Natural killer cell (primary cell): ENCODE results near the gene HSPA9. TPM values are rescaled to one million over a fixed set of nuclear protein-coding genes. Genes with fewer than 3 reads are reported as not detected.

Source experiments
- ATAC-seq, 3 donors: fragments of 150-1000 bp in 2 of 3; fragments of 200-7000 bp in 1 of 3; cut with Tn5 transposase; 1 replicate in 1 of 3; 2 replicates in 2 of 3; pipeline ENCODE4 v1.10.0; 2021; ENCODE audit warnings: mild to moderate bottlenecking in 2 of 3, moderate library complexity in 2 of 3
- DNase-seq, 2 donors: peaks; one replicate each; pipeline versions ENCODE4 v3.0.0 to v3.0.0-alpha.2; 2013 to 2021; ENCODE audit warnings: mixed read lengths in 1 of 2
- H3K27ac ChIP-seq: one replicate; pipeline ENCODE4 v1.5.1; 2013; ENCODE audit warnings: mild to moderate bottlenecking, low read length
- H3K27me3 ChIP-seq: one replicate; pipeline ENCODE4 v1.6.1; 2013; ENCODE audit warnings: low read length; ENCODE audit not compliant: control insufficient read depth, insufficient read depth
- H3K36me3 ChIP-seq: one replicate; pipeline ENCODE4 v1.6.1; 2013; ENCODE audit warnings: low read length; ENCODE audit not compliant: control insufficient read depth, insufficient read depth
- H3K4me1 ChIP-seq: one replicate; pipeline ENCODE4 v1.6.1; 2013; ENCODE audit warnings: low read length; ENCODE audit not compliant: control insufficient read depth, insufficient read depth
- H3K4me3 ChIP-seq: one replicate; pipeline ENCODE4 v1.5.1; 2013; ENCODE audit warnings: low read length
- H3K9me3 ChIP-seq: one replicate; pipeline ENCODE4 v1.6.1; 2013; ENCODE audit warnings: low read length; ENCODE audit not compliant: control insufficient read depth, insufficient read depth
- H3K27ac Mint-ChIP-seq, 2 donors: one replicate each; pipeline ENCODE4 v1.8.0; 2022; ENCODE audit warnings: mild to moderate bottlenecking in 2 of 2, mixed read lengths in 2 of 2, moderate library complexity in 1 of 2
- H3K27me3 Mint-ChIP-seq, 2 donors: one replicate each; pipeline ENCODE4 v1.8.0; 2022; ENCODE audit warnings: low read depth in 2 of 2, mixed read lengths in 2 of 2
- H3K36me3 Mint-ChIP-seq: one replicate; pipeline ENCODE4 v1.8.0; 2022; ENCODE audit warnings: mixed read lengths
- H3K4me1 Mint-ChIP-seq, 2 donors: one replicate each; pipeline ENCODE4 v1.8.0; 2022; ENCODE audit warnings: mixed read lengths in 2 of 2
- H3K4me3 Mint-ChIP-seq: one replicate; pipeline ENCODE4 v1.8.0; 2022; ENCODE audit warnings: mild to moderate bottlenecking, moderate library complexity, mixed read lengths
- H3K9me3 Mint-ChIP-seq, 2 donors: one replicate each; pipeline ENCODE4 v1.8.0; 2022; ENCODE audit warnings: mixed read lengths in 2 of 2
- WGBS: methylation state at CpG from one replicate; pipeline ENCODE4 v1.1.7; 2013; ENCODE audit warnings: missing lambda C conversion rate; ENCODE audit not compliant: insufficient coverage; 5-methylcytosine and 5-hydroxymethylcytosine counted together
- intact Hi-C: fragments of 100-400 bp; cut with micrococcal nuclease; formaldehyde crosslinking; loops from one replicate; pipeline ENCODE4 v1.14.2; 2022
- total RNA-seq, 4 donors: library from RNA; stranded (reverse); fragments of 120-200 nt in 1 of 4; gene quantifications; one replicate each; pipeline versions ENCODE4 v1.2.3 to v1.2.4, GENCODE V29; 2013 to 2022
- TF ChIP-seq, protein P1 (sequence below): fragments of 200-600 bp; IDR thresholded peaks from one replicate; pipeline ENCODE4 v1.8.0; 2022; ENCODE audit warnings: antibody characterized with exemption

The HSPA9 gene
- total RNA-seq, 3 donors from 2014 or later (not counting 1 experiment from before 2014, with no cell fraction given), result 272 to 308 (median 308) TPM

DNA sequence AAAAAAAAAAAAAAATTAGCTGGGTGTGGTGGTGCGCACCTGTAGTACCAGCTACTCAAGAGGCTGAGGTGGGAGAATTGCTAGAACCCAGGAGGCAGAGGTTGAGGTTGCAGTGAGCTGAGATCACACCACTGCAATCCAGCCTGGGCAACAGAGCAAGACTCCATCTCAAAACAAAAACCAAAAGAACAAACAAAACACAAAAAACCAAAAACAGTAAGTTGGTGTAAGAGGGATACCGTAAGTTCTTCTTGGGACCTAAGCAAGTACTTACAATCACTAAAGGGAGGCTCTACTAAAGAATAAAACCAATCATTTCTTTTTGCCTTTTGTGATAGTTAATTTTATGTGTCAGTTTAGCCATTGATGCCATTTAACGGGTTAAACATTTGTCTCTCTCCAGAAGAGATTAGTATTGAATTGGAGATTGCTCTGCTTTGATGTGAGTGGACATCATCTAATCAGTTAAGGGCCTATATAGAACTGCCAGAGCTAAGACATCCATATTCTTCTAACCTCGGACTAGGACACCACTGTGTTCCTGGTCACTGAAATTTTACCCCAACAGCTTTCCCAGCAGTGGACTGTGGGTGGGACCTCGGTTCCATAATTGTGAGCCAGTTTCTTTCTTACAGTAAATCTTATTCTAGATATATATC is 21.6 kb downstream of the HSPA9 start:
- peak in 1 of 3 donors; percentile 17 for ATAC-seq
- no peak for DNase-seq
- TF ChIP-seq, protein P1, sequence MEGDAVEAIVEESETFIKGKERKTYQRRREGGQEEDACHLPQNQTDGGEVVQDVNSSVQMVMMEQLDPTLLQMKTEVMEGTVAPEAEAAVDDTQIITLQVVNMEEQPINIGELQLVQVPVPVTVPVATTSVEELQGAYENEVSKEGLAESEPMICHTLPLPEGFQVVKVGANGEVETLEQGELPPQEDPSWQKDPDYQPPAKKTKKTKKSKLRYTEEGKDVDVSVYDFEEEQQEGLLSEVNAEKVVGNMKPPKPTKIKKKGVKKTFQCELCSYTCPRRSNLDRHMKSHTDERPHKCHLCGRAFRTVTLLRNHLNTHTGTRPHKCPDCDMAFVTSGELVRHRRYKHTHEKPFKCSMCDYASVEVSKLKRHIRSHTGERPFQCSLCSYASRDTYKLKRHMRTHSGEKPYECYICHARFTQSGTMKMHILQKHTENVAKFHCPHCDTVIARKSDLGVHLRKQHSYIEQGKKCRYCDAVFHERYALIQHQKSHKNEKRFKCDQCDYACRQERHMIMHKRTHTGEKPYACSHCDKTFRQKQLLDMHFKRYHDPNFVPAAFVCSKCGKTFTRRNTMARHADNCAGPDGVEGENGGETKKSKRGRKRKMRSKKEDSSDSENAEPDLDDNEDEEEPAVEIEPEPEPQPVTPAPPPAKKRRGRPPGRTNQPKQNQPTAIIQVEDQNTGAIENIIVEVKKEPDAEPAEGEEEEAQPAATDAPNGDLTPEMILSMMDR, result no peak
- Histone ChIP-seq H3K4me3 (no peak overlapping the region), H3K36me3 (peaks cover 45% of the 10 kb centered on the region), H3K9me3 (no peaks in the 10 kb centered on the region), H3K27ac (no peak overlapping the region), H3K4me1 (peaks cover 11% of the 10 kb centered on the region), H3K27me3 (no peaks in the 10 kb centered on the region)
- no peaks in the 10 kb centered on the region for H3K27me3 Mint-ChIP-seq
- H3K4me3 Mint-ChIP-seq, result no peak overlapping the region
- WGBS, result 100% methylated on average over 4 of the region's 5 CpGs
- H3K4me1 Mint-ChIP-seq, result peaks cover 30 to 36% of the 10 kb centered on the region in 2 donors
- H3K27ac Mint-ChIP-seq, result peak overlapping the region; percentile 65 to 78
- peaks cover 25% of the 10 kb centered on the region for H3K36me3 Mint-ChIP-seq
- intact Hi-C loops, result no loop called here
- H3K9me3 Mint-ChIP-seq, result no peaks in the 10 kb centered on the region

GRCh38 chr5:138552657-138553056 is 22.5 kb downstream of the HSPA9 start:
- 70% methylated on average over 3 of the region's 4 CpGs for WGBS
- H3K27me3 ChIP-seq, result no peaks in the 10 kb centered on the region
- H3K4me1 Mint-ChIP-seq, result peaks cover 29 to 44% of the 10 kb centered on the region in 2 donors
- no peaks in the 10 kb centered on the region for H3K9me3 Mint-ChIP-seq
- TF ChIP-seq, protein P1, result no peak
- no peaks in the 10 kb centered on the region for H3K9me3 ChIP-seq
- no peak overlapping the region for H3K4me3 Mint-ChIP-seq
- no peak overlapping the region for H3K4me3 ChIP-seq
- H3K4me1 ChIP-seq, result peaks cover 11% of the 10 kb centered on the region
- peaks cover 23% of the 10 kb centered on the region for H3K36me3 Mint-ChIP-seq
- intact Hi-C loops, result no loop called here
- H3K36me3 ChIP-seq, result peaks cover 36% of the 10 kb centered on the region
- peak overlapping the region; percentile 11 for H3K27ac ChIP-seq
- DNase-seq (no peak), ATAC-seq (no peak)
- H3K27ac Mint-ChIP-seq, result peak overlapping the region; percentile 31 to 65
- no peaks in the 10 kb centered on the region for H3K27me3 Mint-ChIP-seq

- Mint-ChIP-seq H3K36me3 (peaks cover 8% of the 10 kb centered on the region), H3K9me3 (no peaks in the 10 kb centered on the region)
- intact Hi-C loops, result loop anchor here (10.0 kb wide), 1 partner anchor 55 kb away; no protein-coding TSS in a partner anchor
Observed at GRCh38 chr5:138549414-138549813, 25.8 kb downstream of the HSPA9 start.

More at GRCh38 chr5:138549414-138549813, 25.8 kb downstream of the HSPA9 start:
- Histone ChIP-seq H3K27me3 (no peaks in the 10 kb centered on the region), H3K27ac (no peak overlapping the region), H3K9me3 (no peaks in the 10 kb centered on the region), H3K4me3 (no peak overlapping the region), H3K4me1 (peaks cover 27% of the 10 kb centered on the region), H3K36me3 (peaks cover 5% of the 10 kb centered on the region)
- H3K27me3 Mint-ChIP-seq, result no peaks in the 10 kb centered on the region
- ATAC-seq (no peak), DNase-seq (no peak)
- H3K4me3 Mint-ChIP-seq, result no peak overlapping the region
- TF ChIP-seq, protein P1, result no peak
- peak overlapping the region in 1 of 2 donors; percentile 32 for H3K27ac Mint-ChIP-seq
- peaks cover 47 to 57% of the 10 kb centered on the region in 2 donors for H3K4me1 Mint-ChIP-seq
- 95% methylated on average over 4 of the region's 5 CpGs for WGBS
